ENCODE measurements around the gene LRRC37A2. TPM values are rescaled to one million over a fixed set of nuclear protein-coding genes. Genes with fewer than 3 reads are reported as not detected.
"Not testable (repeated sequence)": the region's sequence is repeated elsewhere in the genome, so short reads cannot be mapped to it uniquely, and the experiment has no call there.

Gene LRRC37A2
- total RNA-seq, 1 donor from 2014 or later: 5.0 TPM

GRCh38 chr17:46598344-46598931 lies 86.2 kb downstream of the LRRC37A2 start:
- not testable (repeated sequence) for ATAC-seq

GRCh38 chr17:46600767-46601166 lies 88.5 kb downstream of the LRRC37A2 start:
- peak; percentile 98 for ATAC-seq

- ATAC-seq: not testable (repeated sequence)
These were observed 90.9 kb downstream of the LRRC37A2 start for GRCh38 chr17:46603125-46603524.

Other genes starting within 250 kb of the LRRC37A2 start
- 1.4 TPM for gene LRRC37A, start 217.3 kb upstream of the LRRC37A2 start, total RNA-seq
- gene ARL17B, start 150.7 kb upstream of the LRRC37A2 start, total RNA-seq: 6.6 TPM
- gene ARL17A, start 67.2 kb downstream of the LRRC37A2 start, total RNA-seq: 8.6 TPM
- gene NSF, start 78.2 kb downstream of the LRRC37A2 start, total RNA-seq: 41.8 TPM